Breast epithelium (tissue), 3 donors: ENCODE measurements around the gene THRAP3.

Source experiments
- POLR2A ChIP-seq: fragments of 450-650 bp; IDR thresholded peaks from one replicate; pipeline ENCODE4 v1.6.1; 2016; ENCODE audit warnings: antibody characterized with exemption, mild to moderate bottlenecking, moderate library complexity
- POLR2AphosphoS5 ChIP-seq, 3 donors: sonication (generic); formaldehyde crosslinking; IDR thresholded peaks; one replicate each; pipeline ENCODE4 v1.6.1; 2017; ENCODE audit warnings: antibody characterized with exemption in 3 of 3
- TF ChIP-seq, protein P1 (sequence below), 3 donors: fragments of 450-650 bp; IDR thresholded peaks; one replicate each; pipeline ENCODE4 v1.5.1; 2016 to 2017; ENCODE audit warnings: antibody characterized with exemption in 3 of 3, mild to moderate bottlenecking in 3 of 3, moderate library complexity in 3 of 3

DNA sequence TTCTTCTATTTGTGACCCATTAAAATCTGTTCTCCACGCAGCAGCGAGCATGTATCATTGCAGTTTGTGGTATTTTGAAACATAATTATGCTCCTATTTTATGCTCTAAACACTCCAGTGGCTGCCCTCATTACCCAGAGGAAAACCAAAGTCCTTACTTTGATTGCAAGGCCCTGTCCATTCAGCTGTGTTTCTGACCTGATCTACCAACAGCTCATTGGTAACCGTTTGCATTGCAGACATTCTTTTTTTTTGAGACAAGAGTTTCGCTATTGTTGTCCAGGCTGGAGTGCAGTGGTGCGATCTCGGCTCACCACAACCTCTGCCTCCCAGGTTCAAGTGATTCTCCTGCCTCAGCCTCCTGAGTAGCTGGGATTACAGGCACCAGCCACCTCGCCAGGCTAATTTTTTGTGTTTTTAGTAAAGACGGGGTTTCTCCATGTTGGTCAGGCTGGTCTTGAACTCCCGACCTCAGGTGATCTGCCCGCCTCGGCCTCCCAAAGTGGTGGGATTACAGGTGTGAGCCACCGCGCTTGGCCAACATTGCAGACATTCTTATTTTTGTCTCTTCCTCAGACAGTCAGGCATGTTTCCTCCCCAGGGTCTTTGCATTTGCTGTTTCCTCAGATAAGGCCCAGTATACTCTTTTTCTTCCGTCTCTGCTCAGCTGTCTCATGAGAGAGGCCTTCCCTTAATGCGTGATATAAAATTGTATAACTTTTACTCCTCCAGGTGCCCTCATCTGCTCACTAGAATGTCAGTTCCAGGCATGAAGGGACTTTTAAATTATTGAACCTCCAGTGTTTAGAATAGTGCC lies 32.5 kb downstream of the THRAP3 start:
- TF ChIP-seq, protein P1, sequence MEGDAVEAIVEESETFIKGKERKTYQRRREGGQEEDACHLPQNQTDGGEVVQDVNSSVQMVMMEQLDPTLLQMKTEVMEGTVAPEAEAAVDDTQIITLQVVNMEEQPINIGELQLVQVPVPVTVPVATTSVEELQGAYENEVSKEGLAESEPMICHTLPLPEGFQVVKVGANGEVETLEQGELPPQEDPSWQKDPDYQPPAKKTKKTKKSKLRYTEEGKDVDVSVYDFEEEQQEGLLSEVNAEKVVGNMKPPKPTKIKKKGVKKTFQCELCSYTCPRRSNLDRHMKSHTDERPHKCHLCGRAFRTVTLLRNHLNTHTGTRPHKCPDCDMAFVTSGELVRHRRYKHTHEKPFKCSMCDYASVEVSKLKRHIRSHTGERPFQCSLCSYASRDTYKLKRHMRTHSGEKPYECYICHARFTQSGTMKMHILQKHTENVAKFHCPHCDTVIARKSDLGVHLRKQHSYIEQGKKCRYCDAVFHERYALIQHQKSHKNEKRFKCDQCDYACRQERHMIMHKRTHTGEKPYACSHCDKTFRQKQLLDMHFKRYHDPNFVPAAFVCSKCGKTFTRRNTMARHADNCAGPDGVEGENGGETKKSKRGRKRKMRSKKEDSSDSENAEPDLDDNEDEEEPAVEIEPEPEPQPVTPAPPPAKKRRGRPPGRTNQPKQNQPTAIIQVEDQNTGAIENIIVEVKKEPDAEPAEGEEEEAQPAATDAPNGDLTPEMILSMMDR (IDR thresholded peaks at IDR 0.05) = no peak
- no peak for TF ChIP-seq POLR2A
- TF ChIP-seq POLR2AphosphoS5 (IDR thresholded peaks at IDR 0.05) = no peak
